Activated T-cell treated with anti-CD3 and anti-CD28 coated beads, Interleukin-2, amount 50 U/mL, for 24 hours (primary cell): ENCODE data around the gene KLHL1.

ENCODE experiments used
- DNase-seq: peaks from one replicate; pipeline ENCODE4 v3.0.0-alpha.2; 2020
- H3K27ac Mint-ChIP-seq: 2 replicates; pipeline ENCODE4 v1.8.0; 2020; ENCODE audit warnings: mild to moderate bottlenecking, mixed read lengths
- H3K27me3 Mint-ChIP-seq: 2 replicates; pipeline ENCODE4 v1.8.0; 2020; ENCODE audit warnings: mixed read lengths
- H3K36me3 Mint-ChIP-seq: 2 replicates; pipeline ENCODE4 v1.8.0; 2020; ENCODE audit warnings: low read depth, mixed read lengths
- H3K4me1 Mint-ChIP-seq: 2 replicates; pipeline ENCODE4 v1.8.0; 2020; ENCODE audit warnings: low read depth, mixed read lengths
- H3K4me3 Mint-ChIP-seq: 2 replicates; pipeline ENCODE4 v1.8.0; 2020; ENCODE audit warnings: mild to moderate bottlenecking, moderate library complexity, mixed read lengths
- H3K9me3 Mint-ChIP-seq: 2 replicates; pipeline ENCODE4 v1.8.0; 2020; ENCODE audit warnings: mixed read lengths

The KLHL1 gene

DNA sequence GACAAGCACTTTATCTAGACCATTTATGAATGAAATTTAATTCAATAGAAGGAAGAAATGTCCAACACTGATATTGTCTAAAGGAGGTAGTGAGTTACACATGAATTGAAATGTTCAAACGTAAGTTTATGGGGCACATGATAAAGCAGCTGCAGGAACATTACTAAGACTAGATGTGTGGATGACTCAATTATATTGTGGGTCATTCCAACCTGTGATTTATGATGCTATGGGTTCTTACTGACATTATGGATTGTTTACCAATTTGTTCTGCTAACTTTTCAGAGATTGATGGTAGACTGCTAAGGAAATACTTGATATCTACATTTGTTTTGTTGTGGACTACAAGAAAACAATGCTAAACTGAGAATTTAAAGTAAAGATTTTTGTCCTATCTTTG, 56.7 kb downstream of the KLHL1 start:
- Mint-ChIP-seq H3K36me3 (no peaks in the 10 kb centered on the region), H3K9me3 (peaks cover 22% of the 10 kb centered on the region), H3K4me1 (no peaks in the 10 kb centered on the region), H3K27ac (no peak overlapping the region), H3K4me3 (no peak overlapping the region), H3K27me3 (no peaks in the 10 kb centered on the region)
- no peak for DNase-seq

DNA sequence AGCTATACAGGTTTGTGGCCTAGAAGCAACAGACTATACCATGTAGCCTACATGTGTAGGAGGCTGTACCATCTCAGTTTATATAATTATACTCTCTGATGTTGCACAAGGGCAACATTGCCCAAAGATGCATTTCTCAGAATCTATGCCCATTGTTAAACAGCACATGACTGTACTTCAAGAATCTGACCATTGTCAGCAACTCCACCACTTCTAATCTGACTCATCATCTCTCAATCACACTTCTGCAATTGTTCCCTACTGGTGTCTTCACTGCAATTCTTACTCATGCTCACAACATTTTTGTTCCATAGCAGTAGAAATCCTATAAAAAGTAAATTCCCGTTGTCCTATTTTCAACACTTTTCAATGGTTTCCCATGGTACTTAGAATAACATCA, 64.6 kb downstream of the KLHL1 start:
- H3K4me1 Mint-ChIP-seq, result no peaks in the 10 kb centered on the region
- no peak overlapping the region for H3K27ac Mint-ChIP-seq
- H3K4me3 Mint-ChIP-seq, result no peak overlapping the region
- DNase-seq, result no peak
- H3K27me3 Mint-ChIP-seq, result no peaks in the 10 kb centered on the region
- no peaks in the 10 kb centered on the region for H3K36me3 Mint-ChIP-seq
- peaks cover 13% of the 10 kb centered on the region for H3K9me3 Mint-ChIP-seq

DNA sequence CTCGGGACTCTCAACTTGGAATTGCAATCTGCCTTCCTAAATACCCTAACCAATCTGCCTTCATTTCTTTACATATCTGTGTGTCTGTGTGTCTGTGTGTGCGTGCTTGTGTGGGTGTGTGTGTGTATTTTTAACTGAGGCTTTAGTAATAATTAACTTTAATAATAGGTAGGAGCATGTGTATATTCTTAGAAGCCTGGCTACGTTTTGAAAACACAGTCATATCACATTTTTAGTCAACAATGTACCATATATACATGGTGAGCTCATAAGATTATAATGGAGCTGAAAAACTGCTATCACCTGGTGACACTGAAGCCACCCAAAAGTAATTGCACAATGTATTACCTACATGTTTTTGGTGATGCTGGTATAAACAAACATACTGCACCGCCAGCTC, 66.1 kb downstream of the KLHL1 start:
- no peak for DNase-seq
- no peak overlapping the region for H3K4me3 Mint-ChIP-seq
- H3K27ac Mint-ChIP-seq, result no peak overlapping the region
- H3K4me1 Mint-ChIP-seq, result no peaks in the 10 kb centered on the region
- H3K27me3 Mint-ChIP-seq, result no peaks in the 10 kb centered on the region
- H3K9me3 Mint-ChIP-seq, result peaks cover 18% of the 10 kb centered on the region
- no peaks in the 10 kb centered on the region for H3K36me3 Mint-ChIP-seq

DNA sequence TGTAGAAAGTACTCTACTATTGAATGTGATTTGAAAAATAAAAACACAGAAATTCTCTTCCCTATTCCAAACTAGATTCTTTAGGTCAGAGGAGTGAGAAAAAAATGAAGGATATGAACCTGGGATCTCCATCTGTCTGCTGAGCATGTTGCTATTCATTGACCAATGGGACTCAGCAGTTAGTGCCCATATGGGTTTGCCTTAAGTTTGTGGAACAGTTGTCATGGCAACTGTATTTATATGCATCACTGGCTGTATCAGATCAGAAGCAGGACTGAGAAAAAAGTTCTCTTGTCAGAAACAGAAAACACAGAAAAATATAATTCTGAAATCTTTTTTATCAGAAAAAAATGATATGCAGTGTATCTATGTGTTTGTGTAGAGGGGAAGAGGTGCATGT, 74.0 kb downstream of the KLHL1 start:
- Mint-ChIP-seq H3K27me3 (no peaks in the 10 kb centered on the region), H3K4me3 (no peak overlapping the region), H3K9me3 (peaks cover 11% of the 10 kb centered on the region), H3K27ac (no peak overlapping the region), H3K36me3 (no peaks in the 10 kb centered on the region), H3K4me1 (no peaks in the 10 kb centered on the region)
- no peak for DNase-seq

DNA sequence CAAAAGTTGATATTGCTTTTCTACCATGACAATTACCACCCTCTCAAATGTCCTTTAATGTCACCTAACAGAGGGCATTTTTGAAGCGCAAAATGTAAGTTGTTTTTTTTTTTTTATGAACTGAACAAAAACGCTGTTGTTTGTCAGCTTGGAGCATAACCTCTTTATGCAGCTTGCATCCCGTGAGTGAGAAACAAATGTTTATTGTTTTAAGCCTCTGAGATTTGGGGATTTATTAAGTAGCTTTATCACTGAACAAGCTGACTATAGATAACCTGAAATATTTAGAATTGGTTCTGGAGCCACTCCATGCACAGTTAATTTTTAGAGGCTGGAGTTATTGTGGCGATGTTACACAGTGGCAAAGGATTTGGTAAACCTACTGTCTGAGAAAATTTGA, 80.7 kb downstream of the KLHL1 start:
- no peak overlapping the region for H3K27ac Mint-ChIP-seq
- peaks cover 9% of the 10 kb centered on the region for H3K9me3 Mint-ChIP-seq
- no peak for DNase-seq
- no peaks in the 10 kb centered on the region for H3K27me3 Mint-ChIP-seq
- H3K36me3 Mint-ChIP-seq, result no peaks in the 10 kb centered on the region
- no peak overlapping the region for H3K4me3 Mint-ChIP-seq
- no peaks in the 10 kb centered on the region for H3K4me1 Mint-ChIP-seq

DNA sequence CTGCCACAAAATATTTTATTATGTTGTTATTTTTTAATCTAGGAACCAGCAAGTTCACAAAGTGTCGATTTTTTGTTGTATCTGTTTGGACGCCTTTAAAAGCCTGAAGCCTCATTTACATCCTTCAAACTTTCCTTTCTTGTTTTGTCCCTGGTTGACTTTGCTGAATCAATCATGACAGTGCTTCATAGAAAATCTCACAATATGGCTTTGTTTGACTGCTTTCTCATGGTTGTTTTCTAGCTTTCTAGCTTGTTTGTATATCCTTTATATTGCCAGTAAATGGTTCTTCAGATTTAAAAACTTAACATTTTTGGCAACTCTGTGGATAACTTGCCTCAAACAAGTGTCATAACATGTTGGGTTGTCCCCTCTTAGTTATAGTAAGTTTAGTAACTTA, 84.7 kb downstream of the KLHL1 start:
- DNase-seq, result no peak
- H3K4me1 Mint-ChIP-seq, result no peaks in the 10 kb centered on the region
- peaks cover 16% of the 10 kb centered on the region for H3K9me3 Mint-ChIP-seq
- H3K27ac Mint-ChIP-seq, result no peak overlapping the region
- no peaks in the 10 kb centered on the region for H3K36me3 Mint-ChIP-seq
- H3K27me3 Mint-ChIP-seq, result no peaks in the 10 kb centered on the region
- H3K4me3 Mint-ChIP-seq, result no peak overlapping the region

DNA sequence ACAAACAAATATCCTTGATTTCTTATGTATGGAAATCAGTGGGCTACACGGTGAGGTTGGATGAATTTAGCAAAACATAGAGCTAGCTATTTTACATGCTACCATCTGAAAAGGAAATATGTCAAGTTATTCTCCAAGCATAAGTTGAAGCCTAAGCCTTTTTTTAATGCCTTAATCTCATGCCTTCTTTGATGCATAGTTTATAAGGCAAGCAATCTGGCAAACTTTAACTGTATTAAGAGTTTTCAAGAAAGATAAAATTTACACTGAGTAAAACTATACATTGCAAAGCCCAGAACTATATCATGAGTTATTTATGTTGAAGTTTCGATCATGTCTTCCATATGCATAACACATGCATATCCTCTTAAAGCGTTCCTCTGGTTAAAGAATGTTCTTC, 85.6 kb downstream of the KLHL1 start:
- Mint-ChIP-seq H3K36me3 (no peaks in the 10 kb centered on the region), H3K4me1 (no peaks in the 10 kb centered on the region), H3K9me3 (peaks cover 16% of the 10 kb centered on the region), H3K4me3 (no peak overlapping the region), H3K27me3 (no peaks in the 10 kb centered on the region), H3K27ac (no peak overlapping the region)
- no peak for DNase-seq

DNA sequence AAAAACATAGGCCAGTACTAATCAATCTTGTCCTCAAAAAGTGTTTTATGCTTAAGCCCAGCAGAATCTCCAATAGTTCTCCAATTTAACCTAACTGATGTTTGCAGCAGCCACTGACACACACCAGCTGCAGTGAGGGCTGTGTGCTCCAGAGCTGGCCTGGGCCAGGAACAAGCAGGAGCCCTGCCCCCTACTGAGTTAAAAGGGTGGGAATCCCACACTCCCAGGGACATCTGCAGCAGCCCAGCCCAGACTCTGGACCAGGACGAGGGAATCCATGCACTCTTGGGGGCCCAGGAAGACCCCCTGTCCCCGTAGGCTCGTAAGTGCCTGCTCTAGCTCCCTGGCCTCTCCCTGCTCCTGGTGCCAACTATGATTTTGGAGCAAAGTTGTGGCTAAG, 92.1 kb downstream of the KLHL1 start:
- Mint-ChIP-seq H3K27ac (no peak overlapping the region), H3K4me1 (no peaks in the 10 kb centered on the region), H3K4me3 (no peak overlapping the region), H3K27me3 (no peaks in the 10 kb centered on the region), H3K36me3 (no peaks in the 10 kb centered on the region), H3K9me3 (peaks cover 22% of the 10 kb centered on the region)
- no peak for DNase-seq

DNA sequence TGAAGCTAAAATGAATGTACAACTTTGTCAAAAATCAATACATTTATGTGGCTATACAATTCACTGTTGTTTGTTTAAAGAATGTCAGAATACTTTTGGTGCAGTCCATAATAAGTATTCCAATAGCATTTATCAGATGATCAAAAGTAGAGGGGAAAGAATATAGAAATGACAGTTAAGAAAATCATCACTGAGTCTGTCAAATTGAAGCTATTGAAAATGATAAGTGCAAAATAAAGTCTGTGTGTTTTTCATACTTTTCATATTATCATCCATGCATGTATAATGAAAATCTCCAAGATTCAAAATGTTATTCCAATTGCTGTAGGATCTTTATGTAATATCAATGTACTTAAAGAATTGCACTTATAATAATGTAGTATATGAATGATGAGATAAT, 93.9 kb downstream of the KLHL1 start:
- Mint-ChIP-seq H3K36me3 (no peaks in the 10 kb centered on the region), H3K27me3 (no peaks in the 10 kb centered on the region), H3K4me3 (no peak overlapping the region), H3K4me1 (no peaks in the 10 kb centered on the region), H3K9me3 (peaks cover 19% of the 10 kb centered on the region), H3K27ac (no peak overlapping the region)
- no peak for DNase-seq

DNA sequence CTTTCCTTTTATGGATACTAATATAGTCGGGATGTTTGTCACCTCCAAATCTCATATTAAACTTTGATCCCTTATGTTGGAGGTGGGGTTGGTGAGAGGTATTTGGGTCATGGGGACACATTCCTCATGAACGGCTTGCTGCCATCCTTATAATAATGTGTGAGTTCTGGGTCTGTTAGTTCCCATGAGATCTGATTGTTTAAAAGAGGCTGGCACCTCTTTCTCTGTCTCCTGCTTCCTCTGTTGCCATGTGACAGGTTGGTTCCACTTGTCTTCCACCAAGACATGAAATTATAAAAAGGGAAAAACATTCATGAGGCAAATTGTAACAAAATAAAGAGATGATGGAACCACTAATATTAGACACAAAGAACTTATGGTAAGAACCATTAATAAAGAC, 108.4 kb downstream of the KLHL1 start:
- H3K27ac Mint-ChIP-seq, result no peak overlapping the region
- H3K9me3 Mint-ChIP-seq, result peaks cover 8% of the 10 kb centered on the region
- DNase-seq, result no peak
- H3K27me3 Mint-ChIP-seq, result no peaks in the 10 kb centered on the region
- no peak overlapping the region for H3K4me3 Mint-ChIP-seq
- no peaks in the 10 kb centered on the region for H3K4me1 Mint-ChIP-seq
- H3K36me3 Mint-ChIP-seq, result no peaks in the 10 kb centered on the region

DNA sequence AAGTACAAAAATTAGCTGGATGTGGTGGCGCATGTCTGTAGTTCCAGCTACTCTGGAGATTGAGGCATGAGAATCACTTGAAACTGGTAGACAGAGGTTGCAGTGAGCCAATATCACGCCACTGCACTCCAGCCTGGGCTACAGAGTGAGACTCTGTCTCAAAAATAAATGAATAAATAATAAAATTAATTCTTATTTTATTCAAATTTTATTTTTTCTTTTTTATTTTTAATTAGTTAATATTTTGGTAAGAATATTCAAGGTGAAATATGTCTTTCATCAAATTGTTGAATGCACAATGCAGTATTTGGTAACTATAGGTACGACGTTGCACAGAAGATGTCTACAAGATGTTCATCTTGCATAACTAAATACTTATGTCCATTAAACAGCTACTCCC, 111.2 kb downstream of the KLHL1 start:
- Mint-ChIP-seq H3K27ac (no peak overlapping the region), H3K27me3 (no peaks in the 10 kb centered on the region), H3K4me3 (no peak overlapping the region), H3K9me3 (peaks cover 11% of the 10 kb centered on the region), H3K36me3 (no peaks in the 10 kb centered on the region), H3K4me1 (no peaks in the 10 kb centered on the region)
- DNase-seq, result no peak

DNA sequence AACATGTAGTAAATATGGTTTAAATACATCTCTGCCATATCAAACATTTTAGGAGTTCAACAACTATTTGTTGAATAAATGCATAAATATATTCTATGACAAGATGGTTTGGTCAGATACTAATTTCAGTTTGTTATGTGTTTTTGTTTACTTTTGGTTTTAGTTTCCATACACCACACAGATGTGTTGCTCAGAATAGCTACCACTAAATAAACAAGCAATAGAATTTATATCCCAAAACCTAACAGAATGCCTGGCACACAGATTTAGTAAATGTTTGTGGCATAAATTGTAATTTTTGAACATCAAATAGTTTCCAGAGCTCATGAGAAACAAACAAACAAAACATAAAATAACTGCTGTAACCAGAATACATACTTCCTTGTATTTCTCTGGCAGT, 127.5 kb downstream of the KLHL1 start:
- Mint-ChIP-seq H3K27ac (no peak overlapping the region), H3K4me3 (no peak overlapping the region), H3K4me1 (no peaks in the 10 kb centered on the region), H3K36me3 (no peaks in the 10 kb centered on the region), H3K9me3 (peaks cover 15% of the 10 kb centered on the region), H3K27me3 (no peaks in the 10 kb centered on the region)
- DNase-seq, result no peak

DNA sequence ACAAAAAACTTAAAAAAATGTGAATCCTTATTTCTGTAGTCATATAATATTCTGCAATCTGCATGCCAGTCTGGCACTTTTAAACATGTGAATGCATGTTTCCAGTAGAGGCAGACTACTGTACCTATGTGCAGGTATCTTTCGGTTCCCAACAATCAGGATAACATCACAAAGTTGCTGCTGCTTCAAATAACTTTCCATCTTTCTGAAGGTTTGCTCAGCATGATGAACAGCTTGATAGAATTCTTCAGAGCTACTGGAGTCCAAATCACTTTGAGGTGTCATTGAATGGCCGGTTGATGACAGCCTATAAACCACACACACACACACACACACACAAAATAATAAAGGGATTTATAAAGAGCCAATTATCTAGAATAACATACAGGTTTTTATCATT, 132.8 kb downstream of the KLHL1 start:
- Mint-ChIP-seq H3K36me3 (no peaks in the 10 kb centered on the region), H3K4me3 (no peak overlapping the region), H3K27ac (no peak overlapping the region), H3K9me3 (peaks cover 10% of the 10 kb centered on the region), H3K27me3 (no peaks in the 10 kb centered on the region), H3K4me1 (no peaks in the 10 kb centered on the region)
- no peak for DNase-seq

DNA sequence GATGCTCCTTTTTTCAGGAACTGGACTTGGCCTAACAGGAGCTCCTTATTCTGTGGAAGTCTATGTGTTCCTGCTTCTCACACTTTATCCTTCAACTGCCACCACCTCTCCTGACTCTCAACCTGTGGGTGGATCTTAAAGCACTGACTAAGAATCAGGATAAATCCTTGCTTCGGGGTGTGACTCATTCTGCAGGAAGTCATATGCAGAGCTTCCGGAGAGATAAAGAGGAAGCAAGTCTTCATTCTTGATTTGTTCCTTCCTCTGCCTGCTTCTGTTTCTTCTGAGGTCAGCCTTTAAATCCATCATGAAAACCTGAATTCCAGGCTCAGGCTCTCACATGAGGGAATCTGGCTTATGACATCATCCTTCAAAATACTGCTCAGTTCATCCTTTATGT, 137.7 kb downstream of the KLHL1 start:
- Mint-ChIP-seq H3K9me3 (peaks cover 12% of the 10 kb centered on the region), H3K4me3 (no peak overlapping the region), H3K4me1 (no peaks in the 10 kb centered on the region), H3K27ac (no peak overlapping the region), H3K27me3 (no peaks in the 10 kb centered on the region), H3K36me3 (no peaks in the 10 kb centered on the region)
- no peak for DNase-seq

DNA sequence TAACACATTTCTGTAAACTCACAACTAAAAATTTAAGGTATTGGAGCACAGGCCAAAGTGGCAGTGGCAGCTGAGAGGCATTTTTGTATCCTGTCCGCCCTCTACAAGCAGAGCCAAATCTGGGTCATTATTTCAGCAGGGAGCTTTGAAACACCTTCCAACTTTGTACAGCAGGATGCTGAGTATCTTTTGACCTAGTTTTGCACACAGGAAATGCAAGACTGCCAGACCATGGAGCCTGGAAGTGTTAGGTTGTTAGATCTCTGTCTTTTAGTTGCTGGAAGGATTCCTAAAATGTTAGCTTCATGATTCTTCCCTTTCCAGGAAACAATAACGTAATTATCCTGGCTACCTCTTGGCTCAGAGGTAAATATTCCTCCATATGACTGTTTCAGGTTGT, 149.2 kb downstream of the KLHL1 start:
- Mint-ChIP-seq H3K36me3 (no peaks in the 10 kb centered on the region), H3K4me3 (no peak overlapping the region), H3K27ac (no peak overlapping the region), H3K4me1 (no peaks in the 10 kb centered on the region), H3K27me3 (no peaks in the 10 kb centered on the region), H3K9me3 (peaks cover 10% of the 10 kb centered on the region)
- no peak for DNase-seq

DNA sequence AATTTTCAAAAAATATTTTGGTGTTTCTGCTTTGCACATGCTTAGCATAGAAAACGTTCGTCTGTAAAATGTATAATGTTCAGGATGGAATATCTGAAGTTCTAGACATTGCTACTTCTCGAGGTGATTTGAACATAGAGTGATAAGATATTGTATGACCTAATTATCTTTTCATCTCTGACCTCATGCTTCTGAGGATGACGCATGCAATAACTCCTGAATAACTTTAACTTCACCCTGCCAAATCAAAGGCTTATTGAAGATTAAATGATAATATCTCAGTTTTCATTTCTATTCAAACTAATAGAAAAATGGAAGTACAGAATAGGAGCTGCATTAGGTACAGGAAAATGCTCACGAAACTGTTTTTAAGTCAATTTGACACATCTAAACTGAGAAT, 151.4 kb downstream of the KLHL1 start:
- Mint-ChIP-seq H3K4me1 (no peaks in the 10 kb centered on the region), H3K9me3 (peaks cover 10% of the 10 kb centered on the region), H3K27ac (no peak overlapping the region), H3K27me3 (no peaks in the 10 kb centered on the region), H3K4me3 (no peak overlapping the region), H3K36me3 (no peaks in the 10 kb centered on the region)
- DNase-seq, result no peak
